ENCODE data around the gene PTPRA.

The PTPRA gene

DNA sequence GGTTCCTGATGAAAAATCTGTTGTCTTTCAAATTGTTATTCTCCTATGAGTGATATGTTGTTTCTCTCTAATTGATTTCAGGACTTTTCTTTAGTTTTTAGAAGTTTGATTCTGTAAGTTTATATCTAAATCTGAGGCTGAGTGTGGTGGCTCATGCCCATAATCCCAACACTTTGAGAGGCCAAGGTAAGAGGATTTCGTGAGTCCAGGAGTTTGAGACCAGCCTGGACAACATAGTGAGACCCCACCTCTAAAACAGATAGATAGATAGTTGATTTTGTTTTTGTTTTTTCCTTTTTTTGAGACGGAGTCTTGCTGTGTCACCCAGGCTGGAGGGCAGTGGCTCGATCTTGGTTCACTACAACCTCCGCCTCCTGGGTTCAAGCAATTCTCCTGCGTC lies 64.6 kb downstream of the PTPRA start:
- no peak for DNase-seq

DNA sequence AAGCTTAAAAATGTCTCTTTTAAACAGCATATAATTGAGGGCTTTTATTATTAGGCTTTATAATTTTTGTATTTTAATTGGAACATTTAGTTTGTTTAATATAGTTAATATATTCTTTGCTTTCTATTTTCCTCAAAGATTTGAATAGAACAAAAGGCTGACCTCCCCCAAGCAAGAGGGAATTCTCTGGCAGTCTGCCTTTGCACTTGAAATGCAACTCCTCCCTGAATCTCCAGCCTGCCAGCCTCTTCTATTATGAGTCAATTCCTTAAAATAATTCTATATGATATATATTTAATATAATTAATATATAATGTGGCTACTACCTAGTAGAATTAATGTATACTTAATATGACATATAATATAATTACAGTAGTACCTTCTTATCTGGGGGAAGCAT lies 69.2 kb downstream of the PTPRA start:
- no peak for DNase-seq

DNA sequence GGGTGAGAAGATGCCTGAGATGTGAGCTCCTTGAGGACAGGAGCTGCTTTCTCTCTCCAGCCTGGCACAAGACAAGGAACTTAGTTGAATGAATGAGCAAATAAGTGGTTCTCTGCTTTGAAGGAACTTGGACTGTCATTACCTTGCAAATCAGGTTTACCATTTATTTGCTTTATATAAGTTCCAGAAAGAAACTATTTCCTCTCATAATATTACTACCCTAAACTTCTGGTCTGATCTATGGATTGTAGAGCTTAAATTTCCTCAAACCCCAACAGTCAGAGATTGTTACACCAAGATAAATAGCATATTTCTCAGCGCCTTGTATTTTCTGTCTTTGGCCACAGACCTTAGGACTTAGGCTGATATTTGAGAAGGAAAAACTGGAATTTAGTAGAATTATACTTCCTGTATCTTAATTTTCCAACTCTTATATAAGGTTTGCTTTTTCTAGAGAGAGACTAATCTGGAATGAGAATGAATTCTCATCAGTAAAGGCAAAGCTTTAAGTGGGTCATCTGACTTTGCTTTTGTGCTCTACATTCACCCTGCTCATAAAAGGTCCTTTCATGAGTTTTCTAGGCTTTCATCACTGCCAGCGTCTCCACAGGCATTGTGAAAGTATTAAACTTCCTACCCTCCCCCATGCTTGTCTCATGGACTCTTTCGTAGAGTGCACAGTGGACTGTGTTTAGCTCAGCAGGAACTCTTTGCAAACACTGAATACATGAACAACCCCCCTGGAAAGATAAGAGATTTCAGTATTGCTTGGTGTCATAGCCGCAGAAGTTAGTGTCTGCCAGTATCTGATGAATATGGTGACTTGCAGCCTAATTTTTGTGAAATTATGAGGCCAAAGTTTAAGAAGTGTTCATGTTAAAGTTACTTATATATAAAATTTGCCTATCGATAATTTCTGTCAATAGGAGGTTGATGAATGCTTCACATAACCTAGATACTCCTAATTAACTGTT lies 74.0 kb downstream of the PTPRA start:
- DNase-seq = no peak

DNA sequence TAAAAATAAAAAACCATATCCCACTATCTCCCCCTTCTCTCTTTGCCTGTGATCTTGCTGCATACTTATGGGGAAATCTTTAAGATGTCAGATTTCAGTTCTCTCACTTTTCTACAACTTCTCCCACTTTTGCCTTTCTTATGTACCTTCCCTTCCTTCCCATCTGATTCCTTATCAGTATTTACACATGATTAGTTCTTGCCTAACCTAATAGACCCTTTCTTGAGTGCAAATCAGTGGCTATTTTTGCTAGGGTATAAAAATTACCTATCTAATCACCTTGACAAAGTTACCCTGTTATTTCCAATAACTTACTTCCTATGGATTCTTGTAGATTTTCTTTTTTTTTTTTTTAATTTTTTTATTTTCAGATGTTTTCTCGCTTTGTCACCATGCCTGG lies 75.7 kb downstream of the PTPRA start:
- DNase-seq = no peak

DNA sequence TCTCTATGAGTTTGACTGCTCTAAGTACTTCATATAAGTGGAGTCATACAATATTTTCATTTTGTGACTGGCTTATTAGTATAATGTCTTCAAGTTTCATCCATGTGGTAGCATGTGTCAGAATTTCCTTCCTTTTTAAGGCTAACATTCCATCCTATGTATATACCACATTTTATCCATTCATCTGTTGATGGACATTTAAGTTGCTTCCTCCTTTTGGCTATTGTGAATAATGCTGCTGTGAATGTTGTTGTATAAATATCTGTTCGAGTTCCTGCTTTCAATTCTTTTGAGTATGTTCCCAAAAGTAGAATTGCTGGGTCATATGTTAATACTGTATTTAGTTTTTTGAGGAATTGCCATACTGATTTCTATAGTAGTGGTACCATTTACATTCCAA lies 79.5 kb downstream of the PTPRA start:
- DNase-seq = no peak

DNA sequence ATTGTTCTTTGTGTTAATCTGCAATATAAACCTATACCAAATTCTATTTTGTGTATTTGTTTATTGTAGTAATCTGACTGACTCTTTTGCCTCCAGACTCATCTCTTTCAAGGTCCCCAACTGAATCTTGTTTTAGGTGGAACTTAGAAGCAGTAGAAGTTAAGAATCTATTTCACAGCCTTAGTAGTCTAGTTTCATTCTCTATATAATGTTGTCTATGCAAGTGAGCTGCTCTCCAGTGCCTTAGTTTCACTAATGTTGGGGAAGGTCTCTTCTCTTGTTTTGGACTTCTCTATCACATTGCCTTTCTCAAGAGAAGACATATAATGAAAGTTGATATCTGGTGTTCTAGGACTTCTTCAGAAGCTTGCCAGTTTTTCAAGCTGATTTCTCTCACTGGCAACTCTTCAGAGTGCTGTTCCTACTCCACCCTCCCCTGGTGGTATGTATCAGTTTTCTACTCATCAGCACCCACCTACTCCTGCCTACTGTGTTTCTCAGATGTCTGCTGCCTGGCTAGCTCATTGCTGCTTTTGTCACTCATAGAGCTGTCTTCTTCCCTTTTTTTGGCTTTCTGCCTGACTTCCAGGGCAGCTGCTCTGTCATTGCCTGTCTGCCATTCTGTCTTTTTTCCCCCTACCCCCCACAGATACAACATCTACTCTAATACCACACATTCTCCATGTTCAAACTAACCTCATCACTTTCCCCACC lies 82.1 kb downstream of the PTPRA start:
- no peak for DNase-seq

DNA sequence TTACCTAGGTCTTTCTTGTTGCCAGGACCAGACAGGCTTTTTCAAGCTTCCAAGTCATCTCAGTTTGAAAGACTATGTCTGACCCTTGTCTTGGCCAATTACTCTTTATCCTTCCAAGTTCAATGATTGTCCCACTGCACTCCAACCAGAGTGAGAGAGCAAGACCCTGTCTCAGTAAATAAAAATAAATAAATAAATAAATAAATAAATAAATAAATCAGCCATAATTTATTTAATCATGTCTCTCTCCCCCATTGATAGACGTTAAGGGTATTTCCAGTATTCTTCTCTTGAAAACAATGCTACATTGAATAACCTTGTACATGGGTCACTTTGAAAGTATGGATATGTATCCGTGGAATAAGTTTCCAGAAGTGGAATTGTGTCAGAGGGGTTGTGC lies 83.2 kb downstream of the PTPRA start:
- DNase-seq = no peak

DNA sequence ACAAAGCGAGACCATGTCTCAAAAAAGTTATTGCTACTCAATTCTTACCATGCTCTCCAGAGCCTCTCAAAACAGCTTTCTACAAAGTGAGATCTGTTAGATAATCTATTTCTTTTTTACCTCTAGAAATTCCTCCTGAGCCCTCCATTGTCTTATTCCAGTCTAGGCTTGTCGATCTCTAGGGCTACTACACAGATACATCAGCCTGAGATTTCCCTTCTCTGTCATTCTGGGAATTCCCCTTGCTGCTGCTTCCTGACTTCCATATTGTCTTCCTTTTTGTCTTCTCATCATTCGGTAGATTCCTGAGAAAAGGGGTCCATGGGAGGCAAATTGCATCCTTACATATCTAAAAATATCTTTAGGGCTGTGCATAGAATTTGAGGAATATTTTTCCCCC lies 94.6 kb downstream of the PTPRA start:
- no peak for DNase-seq

DNA sequence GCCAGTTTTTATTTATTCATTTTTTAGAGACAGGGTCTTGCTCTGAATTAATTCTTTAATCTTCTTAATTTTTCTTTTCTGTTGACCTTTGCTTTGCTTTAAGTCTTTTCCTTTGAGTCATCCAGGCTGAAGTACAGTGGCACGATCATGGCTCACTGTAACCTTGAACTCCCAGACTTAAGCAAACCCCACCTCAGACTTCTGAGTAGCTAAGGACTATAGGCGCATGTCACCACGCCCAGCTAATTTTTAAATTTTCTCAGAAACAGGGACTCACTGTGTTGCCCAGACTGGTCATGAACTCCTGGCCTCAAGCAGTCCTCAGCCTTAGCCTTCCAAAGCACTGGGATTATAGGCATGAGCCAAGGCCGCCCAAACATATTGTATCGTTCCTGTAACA lies 98.8 kb downstream of the PTPRA start:
- DNase-seq = no peak

DNA sequence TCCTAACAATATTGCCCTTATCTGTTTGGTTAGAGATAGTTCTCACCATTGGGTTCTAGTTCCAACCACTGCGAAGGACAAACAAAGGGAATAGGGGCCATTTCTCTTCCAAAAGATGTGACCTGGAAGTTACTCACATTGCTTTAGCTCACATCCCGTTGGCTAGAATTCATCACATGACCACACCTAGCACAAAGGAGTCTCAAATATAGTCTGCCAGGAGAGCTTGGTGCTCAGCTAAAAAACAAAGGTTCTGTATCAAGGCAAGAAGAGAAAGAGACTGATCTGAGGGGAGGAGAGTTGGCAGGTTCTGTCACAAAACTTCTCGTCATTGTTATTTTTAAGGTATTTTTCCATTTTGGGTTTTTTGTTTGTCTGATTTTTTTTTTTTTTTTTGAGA lies 100.3 kb downstream of the PTPRA start:
- DNase-seq = no peak

DNA sequence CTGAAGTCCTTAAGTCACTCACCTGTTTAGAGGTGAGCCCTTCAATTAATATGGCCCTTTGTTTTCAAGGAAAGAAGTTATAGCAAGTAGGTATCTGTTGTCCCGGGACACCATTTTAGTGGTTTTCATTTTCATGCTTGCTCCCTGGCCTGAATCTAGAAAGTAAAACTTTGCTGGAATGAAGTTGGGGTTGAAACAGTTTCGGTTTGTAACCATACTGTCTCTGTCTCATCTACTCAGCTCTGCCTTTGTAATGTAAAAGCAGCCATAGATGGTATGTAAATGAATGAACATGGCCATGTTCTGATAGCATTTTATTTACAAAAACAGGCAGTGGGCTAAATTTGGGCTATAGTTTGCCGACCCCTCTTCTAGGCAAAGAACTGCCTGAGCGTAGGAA lies 105.2 kb downstream of the PTPRA start:
- no peak for DNase-seq

DNA sequence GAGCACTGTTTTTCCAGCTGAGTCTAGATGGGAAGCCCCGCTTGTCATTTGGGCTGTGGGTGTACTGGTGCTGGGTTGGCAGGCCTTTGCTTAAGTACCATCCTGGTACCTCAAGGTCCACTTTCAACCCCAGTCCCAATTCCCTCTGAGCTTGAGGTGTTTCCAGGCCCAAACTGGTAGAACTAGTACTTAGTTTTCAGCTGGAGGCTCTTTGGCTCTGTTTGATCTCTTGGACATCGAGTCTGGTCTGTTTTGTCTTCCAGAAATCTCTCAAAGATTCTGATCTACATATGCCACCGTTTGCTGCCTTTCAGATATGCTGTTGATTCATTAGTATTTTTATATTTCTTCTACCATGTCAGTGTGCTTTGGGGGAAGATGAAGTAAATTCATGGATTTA lies 108.4 kb downstream of the PTPRA start:
- no peak for DNase-seq

DNA sequence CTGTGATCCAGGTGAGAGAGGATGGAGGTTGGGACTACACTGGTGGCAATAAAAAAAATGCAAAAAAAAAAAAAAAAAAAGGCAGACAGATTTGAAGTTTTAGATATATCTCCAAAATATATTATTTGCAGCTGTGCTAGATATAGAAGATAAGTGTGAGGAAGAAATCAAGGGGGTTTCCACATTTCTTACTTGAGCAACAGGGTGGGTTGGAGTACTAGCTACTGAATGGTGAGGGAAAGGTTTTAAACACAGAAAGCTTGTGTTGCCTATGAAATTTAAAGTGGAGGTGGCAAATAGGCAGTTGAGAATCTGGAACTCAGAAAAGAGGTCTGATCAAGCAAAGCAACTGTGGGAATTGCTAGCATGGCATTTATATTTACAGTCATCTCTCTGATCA lies 110.2 kb downstream of the PTPRA start:
- no peak for DNase-seq

DNA sequence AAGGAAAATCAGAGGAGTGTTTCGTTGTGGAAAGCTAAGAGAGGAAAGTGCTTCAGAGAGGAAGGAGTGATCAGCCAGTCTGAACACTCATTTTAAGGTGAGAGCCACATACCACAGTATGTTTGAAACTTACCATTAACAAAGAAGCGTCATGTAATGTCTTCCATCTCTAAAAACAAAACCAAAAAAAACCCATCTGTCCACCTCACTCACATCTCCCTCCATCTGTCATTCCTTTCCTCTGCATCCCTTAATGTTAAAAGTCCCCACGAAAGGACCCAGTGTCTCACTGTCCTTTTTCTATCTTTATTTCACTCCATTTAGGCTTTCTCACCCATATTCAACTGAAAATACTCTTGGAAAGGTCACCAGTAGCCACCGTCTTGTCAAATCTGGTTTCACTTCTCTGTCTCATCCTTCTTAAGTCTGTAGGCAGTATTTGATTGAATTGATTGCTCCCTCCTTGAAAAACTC lies 110.8 kb downstream of the PTPRA start:
- no peak for DNase-seq

DNA sequence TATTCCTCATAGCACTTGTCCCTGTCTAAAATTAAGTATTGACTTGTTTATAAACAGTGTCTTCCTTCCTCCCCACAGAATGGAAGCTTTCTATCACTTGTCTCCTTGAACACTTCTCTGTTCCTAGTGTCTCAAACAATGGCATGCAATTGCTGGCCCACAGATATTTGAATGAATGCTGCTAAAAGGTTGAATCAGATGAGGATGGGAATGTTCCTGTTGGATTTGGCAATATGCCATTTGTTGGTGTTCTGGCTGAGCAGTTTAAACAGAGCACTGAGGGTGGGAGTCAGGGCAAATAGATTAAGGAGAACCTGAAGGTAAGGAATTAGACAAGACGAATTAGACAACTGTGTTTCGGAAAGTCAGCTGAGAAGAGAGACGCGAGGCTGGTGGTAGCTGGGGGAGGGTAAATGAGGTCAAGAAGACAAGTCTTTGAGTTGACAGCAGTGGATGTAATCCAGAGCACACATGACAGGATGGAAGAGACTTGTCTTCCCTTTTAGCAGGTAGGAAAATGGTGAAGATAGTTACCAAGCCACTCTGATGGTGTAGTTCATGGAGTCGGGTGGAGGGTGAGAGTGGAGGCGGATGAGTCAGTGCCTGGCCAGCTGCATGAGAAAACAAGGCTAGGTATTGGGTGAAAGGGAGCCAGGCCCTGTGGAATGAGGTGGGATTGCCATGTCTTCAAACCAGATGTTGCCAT lies 111.8 kb downstream of the PTPRA start:
- no peak for DNase-seq

DNA sequence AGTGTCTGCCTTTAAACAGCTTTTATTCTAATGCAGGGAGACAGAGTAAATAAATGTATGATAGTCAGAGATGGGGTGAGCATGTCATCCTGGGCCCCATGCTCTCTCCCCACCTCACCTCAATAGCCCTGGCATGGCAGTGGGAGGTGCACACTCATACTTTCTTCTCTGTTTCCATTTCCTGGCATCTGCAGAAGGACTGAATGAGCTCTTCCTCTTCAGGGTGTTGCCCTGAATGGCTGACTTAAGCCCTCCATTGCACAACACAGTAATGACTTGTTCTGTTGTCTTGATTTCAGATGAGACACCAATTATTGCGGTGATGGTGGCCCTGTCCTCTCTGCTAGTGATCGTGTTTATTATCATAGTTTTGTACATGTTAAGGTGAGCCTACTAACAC lies 113.2 kb downstream of the PTPRA start:
- peak; percentile 25 for DNase-seq

DNA sequence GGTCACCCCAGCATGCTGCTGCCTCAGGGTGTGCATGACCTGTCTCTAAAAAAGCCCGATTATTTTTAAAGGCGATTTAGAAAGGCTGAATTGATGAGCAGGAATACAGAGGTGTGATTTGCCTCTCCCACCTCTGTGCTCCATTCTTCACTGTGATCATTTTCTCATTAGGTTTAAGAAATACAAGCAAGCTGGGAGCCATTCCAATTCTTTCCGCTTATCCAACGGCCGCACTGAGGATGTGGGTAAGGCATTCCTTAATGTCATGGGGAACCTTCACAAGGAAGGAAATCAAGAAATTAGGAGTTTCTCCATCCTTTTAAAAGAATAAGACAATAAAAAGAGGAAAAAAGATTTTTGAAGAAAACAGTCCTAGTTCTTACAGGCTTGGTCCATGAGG lies 114.6 kb downstream of the PTPRA start:
- DNase-seq = no peak

DNA sequence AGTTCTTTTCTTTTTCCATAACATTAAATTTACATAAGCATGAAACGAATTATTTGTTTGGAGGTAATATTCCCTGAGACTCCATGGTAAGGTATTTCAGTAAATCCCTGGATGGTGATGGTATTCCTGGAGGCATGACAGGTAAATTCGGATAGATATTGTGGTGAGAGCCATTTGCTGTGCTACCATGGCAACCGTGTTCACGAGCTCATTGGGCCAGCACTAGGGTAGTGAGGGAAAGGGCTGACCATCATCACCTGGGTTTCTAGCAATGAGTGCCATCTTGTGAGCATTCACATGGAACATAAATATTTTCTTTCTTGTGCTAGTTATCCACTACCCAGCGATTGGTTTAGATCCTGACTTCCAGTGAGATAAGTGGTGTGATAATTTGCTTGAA lies 118.3 kb downstream of the PTPRA start:
- no peak for DNase-seq

DNA sequence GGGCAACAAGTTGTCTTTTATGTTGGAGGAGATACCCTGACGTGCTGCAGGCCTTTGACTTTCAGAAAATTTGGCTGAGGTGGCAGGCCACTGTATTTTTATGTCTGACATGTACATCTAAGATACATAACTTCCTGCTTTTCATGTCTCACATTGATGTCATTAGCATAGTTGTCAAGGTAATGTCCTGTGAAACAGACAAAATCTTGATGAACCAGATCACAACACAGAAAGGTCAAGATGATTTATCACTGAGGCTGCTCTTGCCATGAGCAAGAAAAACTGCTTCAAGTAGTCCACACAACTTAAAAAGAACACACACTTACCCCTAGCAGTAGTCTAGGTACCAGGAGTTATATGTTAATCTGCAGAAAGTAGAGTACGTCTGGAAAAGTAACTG lies 120.0 kb downstream of the PTPRA start:
- DNase-seq = no peak

DNA sequence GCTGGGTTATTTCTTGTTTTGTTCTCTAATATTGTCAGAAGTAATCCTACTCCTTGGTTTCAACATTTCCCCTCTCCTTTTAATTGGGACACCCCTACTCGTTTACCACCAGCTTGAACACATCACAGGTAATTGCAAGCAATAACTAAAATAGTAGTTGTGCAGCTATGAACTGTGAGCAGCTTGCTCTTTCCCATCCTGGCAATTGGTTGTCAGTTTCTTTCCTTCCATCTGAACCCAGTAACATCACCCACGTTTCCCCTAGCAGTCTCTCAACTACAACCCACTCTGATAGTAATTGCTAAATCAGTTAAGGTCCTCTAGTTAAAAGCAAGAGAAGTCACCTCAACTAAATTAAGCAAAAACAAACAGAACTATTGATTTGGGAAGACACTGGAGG lies 122.5 kb downstream of the PTPRA start:
- no peak for DNase-seq

DNA sequence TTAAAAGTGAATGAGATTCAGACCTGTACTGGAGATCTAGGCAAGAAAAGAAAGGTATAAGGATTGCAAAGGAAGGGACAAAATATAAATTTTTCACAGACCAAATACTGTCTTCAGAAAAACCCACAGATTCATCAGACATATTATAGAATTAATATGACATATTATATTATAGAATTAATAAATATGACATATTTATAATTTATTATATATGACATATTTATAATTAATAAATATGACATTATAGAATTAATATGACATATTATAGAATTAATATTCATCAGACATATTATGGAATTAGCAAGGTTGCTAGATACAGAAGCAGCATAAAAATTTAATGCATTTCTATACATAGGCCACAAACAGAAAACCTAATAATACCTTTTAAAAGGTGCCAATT lies 125.4 kb downstream of the PTPRA start:
- no peak for DNase-seq

DNA sequence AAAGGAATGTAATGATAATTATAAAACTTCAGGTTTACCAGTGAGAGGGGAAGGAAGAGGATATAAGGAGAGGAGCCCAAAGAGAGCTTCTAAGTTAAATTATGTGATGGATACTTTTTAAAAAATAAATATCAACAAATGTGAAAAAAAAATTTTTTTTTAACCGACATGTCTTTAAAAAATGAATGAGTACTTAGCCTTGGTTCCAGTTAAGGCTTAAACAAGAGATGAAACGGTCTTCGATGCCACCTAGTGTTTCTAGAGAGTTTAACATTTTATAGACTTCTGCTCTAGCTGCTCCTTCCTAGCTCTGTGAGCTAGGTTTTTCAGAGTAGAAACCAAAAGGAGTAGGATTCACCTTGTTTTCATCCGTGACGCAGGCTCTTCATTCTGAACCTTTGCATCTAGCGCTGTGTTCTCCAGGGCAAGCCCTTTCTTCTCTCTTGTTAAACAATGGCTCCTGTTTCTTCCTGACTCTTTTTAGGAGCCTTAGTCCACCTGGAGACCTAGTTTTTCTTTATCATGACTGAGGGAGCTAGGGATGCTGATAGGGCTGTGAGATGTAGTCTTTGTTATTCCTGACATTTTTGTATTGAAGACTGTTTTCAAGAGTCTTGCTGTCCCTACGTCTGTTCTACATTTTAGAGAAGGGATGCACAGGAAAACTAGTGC lies 127.7 kb downstream of the PTPRA start:
- DNase-seq = no peak

DNA sequence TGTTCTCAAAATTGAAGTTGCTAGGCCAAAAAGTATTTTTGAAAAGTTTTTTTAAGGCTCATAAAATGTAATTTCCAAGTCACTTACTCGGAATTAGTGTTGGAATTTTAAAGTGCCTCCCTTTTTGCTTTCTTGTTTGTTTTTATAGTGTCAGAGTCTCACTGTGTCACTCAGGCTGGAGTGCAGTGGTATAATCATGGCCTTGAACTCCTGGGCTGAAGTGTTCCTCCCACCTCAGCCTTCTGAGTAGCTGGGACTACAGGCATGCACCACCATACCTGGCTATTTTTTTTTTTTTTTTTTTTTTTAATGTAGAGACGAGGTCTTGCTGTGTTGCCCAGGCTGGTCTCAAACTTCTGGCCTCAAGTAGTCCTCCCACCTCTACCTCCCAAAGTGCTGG lies 130.1 kb downstream of the PTPRA start:
- no peak for DNase-seq

All from CD4-positive, alpha-beta T cell treated with Interleukin-15 for 1 hour (primary cell).